ENCODE results near the gene KNOP1.

GRCh38 chr16:19709381-19710136 is 8.5 kb downstream of the KNOP1 start:
- TF ChIP-seq EZH2 (conservative IDR thresholded peaks at IDR 0.05; ENCODE audit: low read depth, low read length) (no peak), CHD2 (IDR thresholded peaks at IDR 0.05; ENCODE audit: low read depth, low read length) (no peak), CTCF (CRISPR knock-in tag; IDR thresholded peaks at IDR 0.05) (no peak), RCOR2 (CRISPR knock-in tag; IDR thresholded peaks at IDR 0.05) (no peak), MXI1 (IDR thresholded peaks at IDR 0.05; ENCODE audit: borderline replicate concordance, low read depth, low read length) (no peak), POLR2A (IDR thresholded peaks at IDR 0.05; ENCODE audit: insufficient read depth in 1 of 2, low read depth in 2 of 2, low read length in 2 of 2) (no peak), GLI4 (CRISPR knock-in tag; IDR thresholded peaks at IDR 0.05; ENCODE audit: borderline replicate concordance) (no peak)

All from HepG2 (cell line).